K562 (cell line): ENCODE results near the gene LRGUK. TPM values are rescaled to one million over a fixed set of nuclear protein-coding genes. Genes with fewer than 3 reads are reported as not detected.

ENCODE experiments used
- CBFA2T2 ChIP-seq: fragments of 450-650 bp; conservative IDR thresholded peaks from 2 replicates; pipeline ENCODE4 v1.6.1; 2017; ENCODE audit warnings: mild to moderate bottlenecking
- CBFA2T3 ChIP-seq: fragments of 450-650 bp; IDR thresholded peaks from 2 replicates; pipeline ENCODE4 v1.6.1; 2017
- CCAR2 ChIP-seq: fragments of 200-400 bp; formaldehyde crosslinking; IDR thresholded peaks from 2 replicates; pipeline ENCODE4 v1.6.1; 2017; ENCODE audit warnings: mild to moderate bottlenecking, low read depth, low read length
- DPF2 ChIP-seq: fragments of 450-650 bp; IDR thresholded peaks from 2 replicates; pipeline ENCODE4 v1.6.1; 2016
- ETS2 ChIP-seq: IDR thresholded peaks from 2 replicates; pipeline ENCODE4 v1.6.1; 2016; ENCODE audit warnings: borderline replicate concordance, missing genetic modification characterization, mild to moderate bottlenecking, moderate library complexity, missing compliant biosample characterization; ENCODE audit not compliant: poor library complexity, severe bottlenecking
- FOSL1 ChIP-seq: fragments of 200-800 bp; sonication (Bioruptor generic); conservative IDR thresholded peaks from 2 replicates; pipeline ENCODE4 v1.6.1; 2016; ENCODE audit warnings: missing genetic modification characterization, missing compliant biosample characterization
- HOXB6 ChIP-seq: fragments of 250-450 bp; sonication (Bioruptor Pico); IDR thresholded peaks from 2 replicates; pipeline ENCODE4 v1.5.1; 2022; ENCODE audit warnings: mild to moderate bottlenecking, borderline replicate concordance
- KAT7 ChIP-seq: sonication (generic); formaldehyde crosslinking; IDR thresholded peaks from 2 replicates; pipeline ENCODE4 v1.8.0; 2022; ENCODE audit warnings: missing genetic modification reagents, mild to moderate bottlenecking, borderline replicate concordance
- NR3C1 ChIP-seq: sonication (generic); formaldehyde crosslinking; IDR thresholded peaks from 2 replicates; pipeline ENCODE4 v1.8.1; 2022; ENCODE audit warnings: missing genetic modification reagents
- RB1 ChIP-seq: fragments of 450-650 bp; IDR thresholded peaks from 2 replicates; pipeline ENCODE4 v1.6.1; 2017; ENCODE audit warnings: low read depth, mild to moderate bottlenecking
- SIX5 ChIP-seq, 2 experiments: IDR thresholded peaks; 2 replicates each; pipeline ENCODE4 v1.6.1; 2011; ENCODE audit warnings: low read length in 2 of 2, borderline replicate concordance in 1 of 2, low read depth in 1 of 2, mild to moderate bottlenecking in 1 of 2, moderate library complexity in 1 of 2; ENCODE audit not compliant: insufficient read depth in 1 of 2
- SMARCA4 ChIP-seq: fragments of 450-650 bp; IDR thresholded peaks from 2 replicates; pipeline ENCODE4 v1.6.1; 2016
- TAL1 ChIP-seq: fragments of 450-650 bp; IDR thresholded peaks from 2 replicates; pipeline ENCODE4 v1.6.1; 2016; ENCODE audit warnings: mild to moderate bottlenecking
- TCF3 ChIP-seq: sonication (generic); formaldehyde crosslinking; IDR thresholded peaks from 2 replicates; pipeline ENCODE4 v1.4.0; 2020; ENCODE audit warnings: mild to moderate bottlenecking, missing genetic modification reagents
- TEAD4 ChIP-seq, 2 experiments: sonication (generic) in 1 of 2; formaldehyde crosslinking in 1 of 2; IDR thresholded peaks; 2 replicates each; pipeline versions ENCODE4 v1.6.1 to v1.8.0; 2012 to 2022; ENCODE audit warnings: borderline replicate concordance in 1 of 2, inconsistent platforms in 1 of 2, low read length in 1 of 2, mild to moderate bottlenecking in 1 of 2, missing genetic modification reagents in 1 of 2
- TRIM24 ChIP-seq, 2 experiments: fragments of 450-650 bp; IDR thresholded peaks; 2 replicates each; pipeline ENCODE4 v1.6.1; 2016
- U2AF1 ChIP-seq: fragments of 200-400 bp; formaldehyde crosslinking; optimal IDR thresholded peaks from 2 replicates; pipeline ENCODE3; 2017; ENCODE audit warnings: mild to moderate bottlenecking, low read depth, low read length, moderate library complexity
- ZFP1 ChIP-seq: fragments of 450-650 bp; formaldehyde crosslinking; IDR thresholded peaks from 2 replicates; pipeline ENCODE4 v1.4.0; 2020; ENCODE audit warnings: mild to moderate bottlenecking, mixed read lengths
- ZNF318 ChIP-seq, 2 experiments: fragments of 450-650 bp; IDR thresholded peaks; 2 replicates each; pipeline ENCODE4 v1.6.1; 2016; ENCODE audit warnings: mild to moderate bottlenecking in 2 of 2, borderline replicate concordance in 1 of 2, low read depth in 1 of 2, moderate library complexity in 1 of 2
- ZNF408 ChIP-seq: fragments of 250-450 bp; sonication (Bioruptor Pico); IDR thresholded peaks from 2 replicates; pipeline ENCODE4 v1.4.0; 2020; ENCODE audit warnings: low read depth, mild to moderate bottlenecking, moderate library complexity
- polyA plus RNA-seq, 8 experiments: library from polyadenylated mRNA; depleted of rRNA in 4 of 8; stranded (reverse) in 5 of 8; unstranded in 3 of 8; fragments of >200 nt; fragmentation: Nextera tagmentation in 2 of 8; fragmentation: Illumina TruSeq in 1 of 8; extraction: Ambion mirVana in 2 of 8; extraction: Trizol in 1 of 8; gene quantifications; 2 replicates each; pipeline versions ENCODE4 v1.2.1 to v1.2.3, GENCODE V29; 2011 to 2014; ENCODE audit warnings: inconsistent platforms in 1 of 8, missing spikeins in 1 of 8
- total RNA-seq, 7 experiments: library from RNA; depleted of rRNA in 6 of 7; stranded (reverse); fragments of >200 nt in 6 of 7; fragmentation: Illumina TruSeq in 2 of 7; extraction: Trizol in 2 of 7; gene quantifications; 2 replicates each; pipeline versions ENCODE4 v1.2.1 to v1.2.3, GENCODE V29; 2011 to 2021; ENCODE audit warnings: low replicate concordance in 1 of 7
- TF ChIP-seq, protein P1 (sequence below): sonication (generic); formaldehyde crosslinking; IDR thresholded peaks from 2 replicates; pipeline ENCODE4 v1.8.0; 2022; ENCODE audit warnings: missing genetic modification reagents, mild to moderate bottlenecking, borderline replicate concordance

LRGUK gene
- total and polyA plus RNA-seq, 9 of the 15 experiments (the other 6 are each of a cell fraction or from before 2014, with no cell fraction given) = 0.04 to 0.33 (median 0.18) TPM

- TF ChIP-seq ZNF318 (IDR thresholded peaks at IDR 0.05; ENCODE audit: borderline replicate concordance in 1 of 2, low read depth in 1 of 2) (no peak), FOSL1 (tag) (no peak), TEAD4 (IDR thresholded peaks at IDR 0.05; ENCODE audit: low read length) (peak; percentile 62), TEAD4 (CRISPR knock-in tag; IDR thresholded peaks at IDR 0.05; ENCODE audit: borderline replicate concordance) (no peak), U2AF1 (no peak), RB1 (no peak), TRIM24 (IDR thresholded peaks at IDR 0.05) (peak; percentile 58 to 65; a peak in 2 of 4 replicates), ZFP1 (no peak), NR3C1 (CRISPR knock-in tag) (no peak), SIX5 (IDR thresholded peaks at IDR 0.05; ENCODE audit: borderline replicate concordance in 1 of 2, insufficient read depth in 1 of 2, low read depth in 1 of 2, low read length in 2 of 2) (no peak), ZNF408 (CRISPR knock-in tag) (no peak), CCAR2 (no peak), TAL1 (peak; percentile 66; the same call in 1 of the 2 replicates), TCF3 (CRISPR knock-in tag) (peak; percentile 68), CBFA2T3 (peak; percentile 80), HOXB6 (CRISPR knock-in tag) (no peak), DPF2 (peak; percentile 74), KAT7 (CRISPR knock-in tag) (no peak), CBFA2T2 (peak; percentile 66), ETS2 (tag) (no peak), SMARCA4 (0 out of 2 replicates have a peak, but pooled peaks have one; percentile 31)
- TF ChIP-seq, protein P1, sequence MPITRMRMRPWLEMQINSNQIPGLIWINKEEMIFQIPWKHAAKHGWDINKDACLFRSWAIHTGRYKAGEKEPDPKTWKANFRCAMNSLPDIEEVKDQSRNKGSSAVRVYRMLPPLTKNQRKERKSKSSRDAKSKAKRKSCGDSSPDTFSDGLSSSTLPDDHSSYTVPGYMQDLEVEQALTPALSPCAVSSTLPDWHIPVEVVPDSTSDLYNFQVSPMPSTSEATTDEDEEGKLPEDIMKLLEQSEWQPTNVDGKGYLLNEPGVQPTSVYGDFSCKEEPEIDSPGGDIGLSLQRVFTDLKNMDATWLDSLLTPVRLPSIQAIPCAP = no peak
Observed at GRCh38 chr7:134284952-134285351, 157.8 kb downstream of the LRGUK start (continued).
